ENCODE measurements around the gene AQP6. TPM values are rescaled to one million over a fixed set of nuclear protein-coding genes. Genes with fewer than 3 reads are reported as not detected.

AQP6 gene
- polyA plus RNA-seq, 1 of the 3 experiments (the other 2 are of a cell fraction): 0.10 TPM

- Histone ChIP-seq H3K27ac (ENCODE audit: low read depth in 2 of 2, low read length in 1 of 2) (no peak overlapping the region), H3K4me2 (no peak overlapping the region), H3K27me3 (ENCODE audit: insufficient read depth) (no peaks in the 10 kb centered on the region), H3K36me3 (replicated peaks in 1 of 2; ENCODE audit: control insufficient read depth in 1 of 2, insufficient read depth in 2 of 2, low read length in 1 of 2) (no peaks in the 10 kb centered on the region), H4K20me1 (ENCODE audit: insufficient read depth) (no peaks in the 10 kb centered on the region), H2AFZ (ENCODE audit: low read depth) (no peak overlapping the region), H3K4me3 (ENCODE audit: low read depth in 2 of 2, low read length in 1 of 2) (no peak overlapping the region), H3K9me3 (no peaks in the 10 kb centered on the region), H3F3A (replicated peaks; ENCODE audit: insufficient read depth) (no peaks in the 10 kb centered on the region), H3K79me2 (ENCODE audit: insufficient read depth) (no peaks in the 10 kb centered on the region), H3K9ac (no peak overlapping the region), H3K4me1 (ENCODE audit: control insufficient read depth in 1 of 2, insufficient read depth in 2 of 2, low read depth in 1 of 2, low read length in 1 of 2) (peaks cover 0 to 48% of the 10 kb centered on the region in 2 experiments; a peak in 1 of 4 replicates), H3K9me2 (no peaks in the 10 kb centered on the region)
- 78% methylated on average over 10 of the region's 10 CpGs for WGBS (ENCODE audit: low lambda C conversion rate)
- ChIA-PET POLR2A (no interaction called here), CTCF (interaction anchor here (1.4 to 20.3 kb wide), 6 partner anchors 9 to 205 kb away, joined by 3 to 1401 read pairs (median 118); partner anchors contain the start of gene ASIC1)
- DNase-seq: no peak
- TF ChIP-seq CTCF (IDR thresholded peaks at IDR 0.05) (no peak), GABPA (IDR thresholded peaks at IDR 0.05; ENCODE audit: low read depth) (no peak), RXRA (IDR thresholded peaks at IDR 0.05; ENCODE audit: borderline replicate concordance, low read depth) (no peak), SMC3 (IDR thresholded peaks at IDR 0.05; ENCODE audit: low read depth, low read length) (no peak), TEAD4 (IDR thresholded peaks at IDR 0.05; ENCODE audit: borderline replicate concordance, insufficient read depth) (no peak), NRF1 (IDR thresholded peaks at IDR 0.05; ENCODE audit: low read depth, low read length) (no peak), USF1 (IDR thresholded peaks at IDR 0.05; ENCODE audit: borderline replicate concordance, low read depth) (no peak), GATA2 (CRISPR knock-in tag; IDR thresholded peaks at IDR 0.05) (no peak), MXI1 (IDR thresholded peaks at IDR 0.05; ENCODE audit: low read depth, low read length) (no peak), CHD2 (IDR thresholded peaks at IDR 0.05; ENCODE audit: low read length, partially characterized antibody) (no peak), REST (IDR thresholded peaks at IDR 0.05; ENCODE audit: low read depth, low read length) (no peak), EP300 (IDR thresholded peaks at IDR 0.05; ENCODE audit: borderline replicate concordance in 1 of 2, low read depth in 1 of 2, low read length in 1 of 2) (no peak), FOSL2 (IDR thresholded peaks at IDR 0.05; ENCODE audit: borderline replicate concordance, low read depth) (no peak), EZH2phosphoT487 (IDR thresholded peaks at IDR 0.05; ENCODE audit: borderline replicate concordance, low read depth) (no peak), FOXJ3 (CRISPR knock-in tag; IDR thresholded peaks at IDR 0.05) (no peak), MAX (IDR thresholded peaks at IDR 0.05; ENCODE audit: low read depth) (no peak), PBX3 (IDR thresholded peaks at IDR 0.05) (no peak), NFIC (IDR thresholded peaks at IDR 0.05; ENCODE audit: borderline replicate concordance) (no peak), YY1 (IDR thresholded peaks at IDR 0.05; ENCODE audit: low read depth) (no peak)
These were observed 2.1 kb upstream of the AQP6 start for GRCh38 chr12:49970658-49971057.

Measured in SK-N-SH (cell line).